HL-60 (cell line): ENCODE data around the gene PHF3.

ENCODE experiments used
- CTCF ChIP-seq: IDR thresholded peaks from one replicate; pipeline ENCODE4 v1.5.1; 2011; ENCODE audit warnings: low read length, control low read depth, inconsistent platforms; ENCODE audit not compliant: insufficient read depth
- GABPA ChIP-seq: IDR thresholded peaks from 2 replicates; pipeline ENCODE4 v1.6.1; 2012; ENCODE audit warnings: low read depth

GRCh38 chr6:63589952-63590411 lies 45.6 kb upstream of the PHF3 start:
- TF ChIP-seq CTCF (no peak), GABPA (no peak)
